ENCODE data around the gene MGRN1. TPM values are rescaled to one million over a fixed set of nuclear protein-coding genes. Genes with fewer than 3 reads are reported as not detected.

The MGRN1 gene
- total and polyA plus RNA-seq, 2 of the 13 experiments (the other 11 are each of a cell fraction or from before 2014, with no cell fraction given) = 11.9 to 12.6 TPM

- FAIRE-seq (no peak), DNase-seq (ENCODE audit: low spot score) (no peak), ATAC-seq (no peak)
- peaks cover 63% of the 10 kb centered on the region for H3K79me2 ChIP-seq (ENCODE audit: insufficient read depth, low read length)
- TF ChIP-seq MBD4 (IDR thresholded peaks at IDR 0.05; ENCODE audit: borderline replicate concordance, low read length) (no peak), ZBTB21 (CRISPR knock-in tag; IDR thresholded peaks at IDR 0.05) (no peak), STAT5B (CRISPR knock-in tag; IDR thresholded peaks at IDR 0.05) (no peak), MAX (IDR thresholded peaks at IDR 0.05) (no peak), ZNF570 (CRISPR knock-in tag; IDR thresholded peaks at IDR 0.05; ENCODE audit: borderline replicate concordance) (no peak), NR2C2 (CRISPR knock-in tag; IDR thresholded peaks at IDR 0.05; ENCODE audit: borderline replicate concordance) (no peak), TFDP2 (CRISPR knock-in tag; IDR thresholded peaks at IDR 0.05) (no peak), ZNF460 (CRISPR knock-in tag; IDR thresholded peaks at IDR 0.05; ENCODE audit: borderline replicate concordance) (no peak), ZNF430 (CRISPR knock-in tag; IDR thresholded peaks at IDR 0.05) (no peak), SNAI1 (CRISPR knock-in tag; IDR thresholded peaks at IDR 0.05; ENCODE audit: borderline replicate concordance) (no peak), EHMT2 (IDR thresholded peaks at IDR 0.05; ENCODE audit: borderline replicate concordance, low read depth, low read length) (no peak), SETDB1 (CRISPR knock-in tag; IDR thresholded peaks at IDR 0.05; ENCODE audit: borderline replicate concordance) (no peak), ZNF382 (CRISPR knock-in tag; IDR thresholded peaks at IDR 0.05; ENCODE audit: borderline replicate concordance) (no peak), RBM39 (IDR thresholded peaks at IDR 0.05; ENCODE audit: low read depth, low read length, poor library complexity, severe bottlenecking) (no peak), BRD4 (CRISPR knock-in tag; IDR thresholded peaks at IDR 0.05) (no peak), REPIN1 (CRISPR knock-in tag; IDR thresholded peaks at IDR 0.05; ENCODE audit: borderline replicate concordance, low read depth) (no peak), ONECUT2 (CRISPR knock-in tag; IDR thresholded peaks at IDR 0.05) (no peak)
- peaks cover 29% of the 10 kb centered on the region for H3K4me1 ChIP-seq (ENCODE audit: insufficient read depth, low read length)
- no peak overlapping the region for H2AFZ ChIP-seq (ENCODE audit: low read length)
- no peaks in the 10 kb centered on the region for H3K27me3 ChIP-seq (ENCODE audit: control insufficient read depth in 1 of 2, insufficient read depth in 2 of 2, low read length in 2 of 2)
- POLR2A ChIA-PET = no interaction called here
- H3K27ac ChIP-seq (ENCODE audit: extremely low read length, insufficient read depth, low read length) = no peak overlapping the region
- no peaks in the 10 kb centered on the region for H3K9me3 ChIP-seq (ENCODE audit: low read length)
- no TSS peak for BruUV-seq (replicated peaks)
- H3K4me3 ChIP-seq (replicated peaks in 1 of 3; ENCODE audit: insufficient read depth in 1 of 3, low read depth in 2 of 3, low read length in 3 of 3) = no peak overlapping the region
- H3K36me3 ChIP-seq (replicated peaks in 1 of 2; ENCODE audit: control insufficient read depth in 1 of 2, insufficient read depth in 2 of 2, low read length in 2 of 2) = peaks cover 18 to 28% of the 10 kb centered on the region in 2 experiments; a peak in 4 of 5 replicates
- H4K20me1 ChIP-seq (ENCODE audit: insufficient read depth, low read length) = peaks cover 16% of the 10 kb centered on the region; the same call in 1 of the 2 replicates
- no peak overlapping the region for H3K4me2 ChIP-seq (ENCODE audit: low read depth, low read length)
- WGBS (ENCODE audit: low lambda C conversion rate) = 96% methylated on average over 14 of the region's 21 CpGs
- intact Hi-C loops (cut with micrococcal nuclease; ENCODE audit: unreplicated experiment) = no loop called here
- in situ Hi-C loops (cut with HindIII; ENCODE audit: extremely low pct_ligation_motif_present, low pct_unique_long_range_greater_than_20kb) = no loop called here
- CTCF ChIA-PET (ENCODE audit: low intra/inter-chr PET ratio, low total read pairs) = no interaction called here
- no peak overlapping the region for H3K9ac ChIP-seq (ENCODE audit: insufficient read depth, low read depth, low read length)
Observed at GRCh38 chr16:4637501-4638166, 13.0 kb downstream of the MGRN1 start.

Data from HepG2 (cell line).